HG03139 (cell line): Measurements from ENCODE around the gene RAD51B.

ENCODE experiments used
- ATAC-seq: cut with Tn5 transposase; IDR thresholded peaks from one replicate; pipeline ENCODE4 v1.9.1; 2021; ENCODE audit not compliant: unreplicated experiment

Gene RAD51B

DNA sequence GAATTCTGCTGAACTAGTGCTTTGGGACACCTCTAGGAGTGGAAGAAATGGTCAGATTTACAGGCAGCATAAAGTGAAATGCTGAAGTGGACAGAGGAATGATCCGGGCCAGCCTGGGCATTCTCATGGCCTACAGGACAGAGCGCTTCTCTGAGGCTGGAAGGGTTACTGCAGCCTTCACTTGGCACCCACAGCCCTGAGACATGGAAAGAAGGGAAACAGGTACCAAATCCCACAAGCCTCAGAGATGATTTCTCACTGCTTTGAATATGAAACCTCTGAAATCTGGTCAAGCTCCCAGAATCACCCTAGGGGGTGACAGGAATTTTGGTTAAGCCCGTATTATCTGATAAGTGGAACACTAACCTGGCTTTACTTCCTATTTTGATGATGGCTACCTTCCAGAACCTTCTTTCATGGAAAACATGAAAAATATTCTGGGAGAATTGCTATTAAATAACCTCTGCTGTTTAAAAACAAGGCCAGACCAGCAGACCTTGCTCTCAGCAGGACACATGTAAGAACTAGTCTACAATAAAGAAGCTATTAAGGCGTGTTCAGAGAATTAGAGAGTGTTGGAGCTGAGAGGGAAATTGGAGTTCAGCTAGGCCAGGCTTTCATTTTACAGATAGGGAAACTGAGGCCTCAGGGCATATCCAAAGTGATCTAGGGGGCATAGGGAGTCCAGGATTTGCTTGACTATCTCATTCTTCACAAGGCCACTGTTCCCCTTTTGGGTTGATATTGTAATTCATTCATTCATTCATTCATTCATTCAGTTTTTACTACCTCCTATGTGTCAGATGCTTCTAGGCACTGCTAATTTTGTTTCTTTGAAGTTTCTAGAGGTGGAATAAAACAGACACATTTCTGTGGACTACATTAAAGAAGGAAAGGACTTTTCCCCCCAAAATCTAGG lies 691.8 kb downstream of the RAD51B start:
- ATAC-seq: no peak

DNA sequence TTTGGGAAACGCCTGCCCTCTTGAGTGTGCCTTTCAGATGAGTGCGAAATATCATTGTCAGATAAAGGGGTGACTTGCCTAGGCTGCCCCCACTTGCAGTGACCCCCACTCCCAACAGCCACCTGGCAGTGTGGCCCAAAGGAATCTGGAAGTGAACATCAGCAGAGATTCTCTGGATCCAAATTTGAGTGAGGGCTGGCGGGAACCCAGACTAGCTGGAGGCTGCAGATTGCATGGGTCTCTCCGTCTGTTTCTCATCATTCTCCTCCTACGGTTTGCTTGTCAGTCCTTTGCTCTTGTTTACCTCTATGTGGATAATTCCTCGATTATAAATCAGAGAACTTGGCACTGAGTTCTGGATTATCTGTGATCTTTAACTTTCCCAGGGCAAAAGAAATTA lies 692.5 kb downstream of the RAD51B start:
- ATAC-seq: no peak

DNA sequence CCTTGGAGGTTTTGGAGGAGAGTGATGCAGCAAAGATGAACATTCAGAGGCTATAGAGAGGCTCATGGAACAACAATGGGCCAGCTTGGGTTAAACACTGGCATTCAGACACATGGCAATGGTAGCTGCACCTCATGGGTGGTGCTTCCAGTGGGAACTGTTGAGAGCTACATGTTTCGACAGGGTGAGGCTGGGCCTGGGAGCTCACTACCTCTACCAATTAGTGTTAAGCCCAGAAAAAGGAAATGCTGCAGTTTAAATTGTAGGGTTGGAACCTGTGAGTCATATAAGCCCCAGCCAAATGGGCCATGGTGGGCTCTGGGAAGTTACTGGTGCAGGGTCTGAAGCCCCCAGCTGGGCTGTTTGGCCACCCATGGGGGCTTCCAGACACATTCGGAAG lies 693.6 kb downstream of the RAD51B start:
- no peak for ATAC-seq

DNA sequence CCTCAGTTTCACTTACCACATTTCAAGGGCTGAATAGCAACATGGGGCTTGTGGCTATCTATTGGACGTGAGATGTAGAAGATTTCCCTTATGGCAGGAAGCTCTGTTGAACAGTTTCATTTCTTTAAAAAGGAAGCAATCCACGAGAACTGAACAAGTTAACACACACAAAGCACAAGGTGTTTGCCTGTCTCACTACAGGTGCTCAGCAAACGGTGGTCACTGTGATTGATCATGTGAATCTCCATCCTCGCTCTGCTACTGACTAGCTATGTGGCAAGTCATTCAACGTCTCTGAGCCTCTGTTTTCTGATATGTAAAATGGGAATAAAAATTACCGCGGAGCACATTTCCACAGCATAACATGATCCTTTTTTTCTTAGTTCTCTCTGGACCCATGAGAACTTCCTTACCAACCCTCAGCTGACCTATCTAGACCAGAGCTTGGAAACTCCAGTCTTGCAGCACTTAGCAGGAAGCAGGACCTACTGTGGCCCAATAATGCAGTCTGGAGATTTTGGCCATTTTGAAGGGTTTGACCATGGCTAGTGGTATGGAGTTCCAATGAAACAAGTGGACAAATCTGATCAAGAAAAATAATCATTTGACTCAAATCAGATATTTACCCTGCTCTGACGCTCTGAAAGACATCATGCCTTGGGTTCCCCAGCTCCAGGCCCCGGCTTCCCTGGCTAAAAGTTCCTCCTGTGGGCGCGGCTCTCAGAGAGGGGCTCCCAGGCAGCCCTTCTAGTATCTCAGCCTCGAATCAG lies 694.4 kb downstream of the RAD51B start:
- ATAC-seq: peak; percentile 59

DNA sequence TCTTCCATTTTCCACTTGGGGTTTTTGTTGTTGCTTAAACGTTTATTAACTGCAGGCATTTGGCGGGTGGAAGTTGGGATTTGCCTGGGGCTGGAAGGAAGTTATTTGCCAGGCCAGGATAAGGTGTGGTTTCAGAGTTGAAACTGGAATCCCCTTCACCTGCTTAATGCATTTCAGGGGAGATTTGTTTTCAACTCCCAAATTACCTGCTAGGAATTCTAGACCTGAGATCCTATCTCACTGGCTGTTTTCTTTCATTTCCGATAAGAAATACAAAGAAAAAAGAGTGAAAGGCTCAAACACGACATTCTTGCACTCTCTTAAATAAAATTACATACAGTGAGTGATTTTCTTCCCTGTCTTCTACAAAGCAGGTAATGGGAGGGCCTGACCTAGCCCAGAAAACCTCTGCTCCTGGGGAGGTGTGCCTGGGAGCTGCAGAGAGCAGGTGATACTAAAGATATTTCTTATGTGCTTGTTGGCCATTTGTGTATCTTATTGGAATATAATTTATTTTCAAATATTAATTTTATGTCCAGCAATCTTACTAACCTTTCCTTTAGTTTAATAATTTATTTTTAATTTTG lies 695.1 kb downstream of the RAD51B start:
- no peak for ATAC-seq

GRCh38 chr14:68516342-68516741 lies 696.8 kb downstream of the RAD51B start:
- no peak for ATAC-seq

DNA sequence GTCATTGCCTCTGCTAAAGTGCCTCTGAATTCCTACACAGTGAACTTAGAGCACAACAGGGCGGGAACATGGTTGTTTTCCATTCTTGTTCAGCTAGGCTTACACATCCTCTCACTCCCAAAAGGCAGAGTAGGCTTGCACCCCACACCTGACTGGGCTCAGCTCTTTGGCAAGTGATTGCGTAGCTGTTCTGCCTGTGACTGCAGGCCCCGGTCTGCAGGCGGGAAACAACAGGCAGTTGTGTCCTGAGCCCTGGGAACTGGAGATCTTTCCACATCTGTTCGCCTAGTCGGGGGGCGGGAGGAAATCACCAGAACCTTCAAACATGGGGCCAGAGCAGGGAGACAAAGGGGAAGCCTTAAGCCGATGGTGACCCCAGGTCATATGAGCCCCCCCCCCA lies 698.6 kb downstream of the RAD51B start:
- no peak for ATAC-seq

DNA sequence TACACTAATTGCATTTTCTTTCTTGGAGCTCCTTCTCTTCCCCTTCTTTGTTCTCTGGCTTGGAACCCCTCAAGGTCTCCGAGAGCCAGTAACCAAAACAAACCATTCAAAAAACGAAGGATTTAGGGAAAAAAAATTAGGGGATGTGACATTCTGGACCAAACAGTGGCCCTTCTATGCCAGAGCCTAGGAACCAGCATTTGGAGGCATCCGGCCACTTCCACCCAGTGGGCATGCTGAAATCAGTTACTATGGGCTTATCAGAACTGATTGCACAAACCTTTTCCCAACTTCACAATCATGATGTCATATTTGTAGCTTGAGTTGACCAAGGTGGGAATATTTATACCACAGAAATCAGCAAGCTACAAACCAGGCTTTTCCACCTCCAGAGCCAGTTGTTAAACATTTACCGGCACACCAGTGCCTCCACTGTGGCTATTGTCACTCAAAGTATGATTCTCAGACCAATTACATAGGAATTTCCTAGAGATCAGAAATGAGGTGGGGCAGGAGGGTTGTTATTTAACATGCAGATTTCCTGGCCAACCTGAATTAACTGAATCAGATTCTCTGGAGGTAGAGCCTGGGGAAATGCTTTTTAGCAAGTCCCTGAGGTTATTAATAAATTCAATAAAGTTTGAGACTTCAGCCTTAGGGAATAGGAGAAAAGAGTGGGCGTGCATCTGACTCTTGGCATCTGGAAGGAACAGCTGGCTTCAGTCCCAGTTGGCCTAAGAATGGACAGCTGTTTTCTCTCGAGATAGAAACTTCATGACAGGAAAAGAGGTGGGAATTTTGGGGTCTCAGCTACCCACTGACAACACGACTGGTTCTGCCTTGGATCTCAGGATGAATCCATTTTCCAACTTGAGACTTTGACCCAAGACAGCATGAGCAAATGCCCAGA lies 699.4 kb downstream of the RAD51B start:
- ATAC-seq: no peak

- ATAC-seq: no peak
These were observed 700.1 kb downstream of the RAD51B start for GRCh38 chr14:68519671-68520187.

DNA sequence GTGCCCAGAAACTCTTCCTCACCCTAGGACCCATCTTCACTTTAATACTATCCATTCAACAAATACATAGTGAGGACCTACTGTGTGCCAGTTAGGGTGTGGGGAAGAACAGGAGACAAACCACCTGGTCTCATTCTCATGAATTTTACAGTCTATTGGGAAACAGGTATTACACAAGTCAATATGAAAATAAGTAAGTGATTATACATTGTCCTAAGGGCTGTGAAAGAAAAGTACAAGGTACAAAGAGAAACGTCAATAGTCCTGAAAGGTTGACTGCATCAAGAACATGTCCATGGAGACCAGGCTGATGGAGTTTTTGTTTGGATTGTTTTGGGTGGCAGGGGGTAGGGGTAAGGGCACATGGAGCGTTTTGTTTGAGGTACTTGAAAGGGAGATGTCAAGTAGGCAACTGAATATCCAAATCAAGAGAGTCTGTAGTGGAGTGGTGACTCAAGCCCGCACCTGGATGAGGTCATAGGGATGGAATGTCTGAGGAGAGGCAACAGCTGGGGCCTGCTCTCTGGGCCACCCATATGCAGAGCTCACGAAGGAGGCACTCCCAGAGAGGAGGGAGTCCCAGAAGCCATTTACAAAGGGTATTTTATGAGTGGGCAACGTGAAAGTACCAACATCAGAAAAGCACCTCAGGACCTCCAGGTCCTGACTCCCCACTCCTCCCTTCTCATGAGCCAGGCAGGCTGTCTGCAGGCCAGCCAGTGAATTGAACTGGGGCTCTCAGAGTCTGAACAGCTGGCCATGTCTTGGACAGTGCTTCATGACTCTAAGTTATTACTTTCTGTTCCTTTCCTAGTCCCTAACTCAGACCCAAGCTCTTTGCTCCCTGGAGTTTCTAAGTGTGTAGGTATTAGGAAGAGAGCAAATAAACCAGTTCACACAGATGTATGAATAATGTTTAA lies 701.3 kb downstream of the RAD51B start:
- no peak for ATAC-seq

DNA sequence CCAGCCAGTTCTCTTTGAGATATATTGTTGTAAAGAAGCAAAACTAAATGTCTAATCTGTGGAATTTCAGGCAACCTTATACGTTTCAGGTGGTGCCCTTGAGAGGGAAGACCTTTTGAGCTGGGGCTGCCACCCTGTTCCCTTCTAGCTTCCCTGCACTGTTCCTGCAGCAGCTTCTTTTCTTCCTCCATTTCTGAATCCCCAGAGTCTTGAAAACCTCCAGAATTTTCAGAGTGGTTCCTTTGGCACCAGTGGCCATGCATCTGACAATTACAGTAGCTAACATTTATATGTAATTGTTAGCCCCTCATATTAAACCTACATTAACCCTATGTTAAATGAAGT lies 702.0 kb downstream of the RAD51B start:
- no peak for ATAC-seq

DNA sequence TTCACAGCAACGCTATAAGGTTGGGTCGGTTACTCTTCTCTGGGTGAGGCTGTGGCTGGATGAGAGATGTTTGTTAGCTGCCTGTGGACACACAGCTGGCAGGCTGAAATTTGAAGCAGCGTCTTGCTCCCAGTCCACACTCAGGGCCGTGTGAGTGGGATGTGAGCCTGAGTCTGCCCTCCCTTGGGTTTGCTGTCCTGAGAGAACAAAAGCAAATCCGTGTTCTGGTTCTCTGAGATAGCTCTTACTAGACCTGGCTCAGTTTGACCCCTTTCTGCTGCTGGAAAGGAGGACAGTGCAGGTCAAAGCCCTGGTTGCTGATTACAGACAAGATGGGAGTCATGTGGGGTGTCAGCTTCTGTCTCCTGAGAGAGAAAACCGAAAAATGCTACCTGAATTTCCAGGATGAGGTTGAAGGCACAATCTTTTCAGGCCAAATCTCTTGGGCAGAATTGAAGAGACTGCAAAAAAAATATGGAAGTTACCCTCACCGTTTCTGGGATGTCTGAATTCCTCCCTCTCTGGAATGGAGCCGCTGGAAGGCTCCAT lies 702.5 kb downstream of the RAD51B start:
- ATAC-seq: no peak

- no peak for ATAC-seq
These were observed 703.1 kb downstream of the RAD51B start for GRCh38 chr14:68522510-68523325.

GRCh38 chr14:68523326-68523610 lies 703.7 kb downstream of the RAD51B start:
- no peak for ATAC-seq

DNA sequence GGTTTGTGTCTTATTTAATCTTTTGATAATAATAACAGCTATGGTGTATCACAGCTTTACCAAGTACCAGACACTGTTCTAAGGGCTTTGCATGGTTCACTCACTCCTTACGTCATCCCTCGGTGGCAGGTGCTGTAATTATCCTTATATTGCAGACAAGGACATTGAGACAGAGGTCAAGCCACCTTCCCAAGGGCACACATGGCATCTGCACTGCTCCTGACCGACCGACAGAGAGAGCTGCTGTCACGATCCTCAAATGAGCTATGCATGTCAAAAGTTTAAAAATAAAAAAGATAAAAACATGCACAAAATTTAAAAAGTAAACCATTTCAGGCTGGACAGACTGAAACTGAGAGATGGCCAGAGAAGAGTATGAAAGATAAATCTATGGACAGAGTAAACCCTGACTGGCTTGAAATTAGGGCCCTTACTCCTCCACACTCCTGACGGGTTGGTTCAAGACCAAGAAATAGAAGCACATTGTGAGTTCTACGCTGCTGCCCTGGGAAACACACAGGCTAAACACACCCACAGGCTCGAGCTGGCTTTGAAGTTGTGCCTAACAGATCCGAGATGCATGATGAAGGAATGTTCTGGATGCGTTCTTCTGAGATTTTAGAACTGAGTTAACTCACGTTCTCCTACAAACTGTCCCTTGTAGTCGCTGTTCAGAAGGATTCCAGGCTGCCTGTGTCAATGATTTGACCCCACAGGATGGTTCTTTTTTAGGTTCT lies 704.6 kb downstream of the RAD51B start:
- ATAC-seq: no peak

- no peak for ATAC-seq
These were observed 705.9 kb downstream of the RAD51B start for GRCh38 chr14:68525516-68525915.

- no peak for ATAC-seq
These were observed 707.0 kb downstream of the RAD51B start for GRCh38 chr14:68526512-68527091.
